HG02678 (cell line): ENCODE measurements around the gene KAT5.
"Not testable (repeated sequence)": the region's sequence is repeated elsewhere in the genome, so short reads cannot be mapped to it uniquely, and the experiment has no call there.

Experiments used
- ATAC-seq: cut with Tn5 transposase; IDR thresholded peaks from one replicate; pipeline ENCODE4 v1.9.1; 2021; ENCODE audit warnings: mild to moderate bottlenecking, moderate library complexity; ENCODE audit not compliant: unreplicated experiment

KAT5 gene

GRCh38 chr11:65711785-65712632, at the start of gene KAT5:
TSS of gene KAT5 (plus strand) at chr11:65712252. CDS start at chr11:65712268, 16 bp downstream.
- peak; percentile 83 for ATAC-seq

GRCh38 chr11:65662799-65663638, 49.0 kb upstream of the KAT5 start, which contains the start of gene RELA:
TSS of gene RELA (minus strand) at chr11:65662916. CDS start at chr11:65662832, 84 bp downstream.
- ATAC-seq, result peak; percentile 81

- ATAC-seq, result peak; percentile 20
These were observed 48.3 kb upstream of the KAT5 start for GRCh38 chr11:65663639-65664200.

GRCh38 chr11:65672180-65672860, 39.7 kb upstream of the KAT5 start:
- no peak for ATAC-seq

GRCh38 chr11:65672982-65673381, 39.1 kb upstream of the KAT5 start:
- ATAC-seq, result no peak

- ATAC-seq, result no peak
These were observed 31.8 kb upstream of the KAT5 start for GRCh38 chr11:65680192-65680743.

GRCh38 chr11:65683480-65683879, 28.6 kb upstream of the KAT5 start:
- not testable (repeated sequence) for ATAC-seq

GRCh38 chr11:65685981-65686380, 26.1 kb upstream of the KAT5 start:
- ATAC-seq, result no peak

- ATAC-seq, result not testable (repeated sequence)
These were observed 20.2 kb upstream of the KAT5 start for GRCh38 chr11:65691847-65692246.

GRCh38 chr11:65692367-65692766, 19.7 kb upstream of the KAT5 start:
- ATAC-seq, result no peak

GRCh38 chr11:65695459-65696241, 16.4 kb upstream of the KAT5 start:
- ATAC-seq, result no peak

GRCh38 chr11:65696802-65697552, 15.1 kb upstream of the KAT5 start:
- no peak for ATAC-seq

GRCh38 chr11:65698205-65698604, 13.8 kb upstream of the KAT5 start:
- ATAC-seq, result no peak

GRCh38 chr11:65699306-65699705, 12.7 kb upstream of the KAT5 start:
- no peak for ATAC-seq

GRCh38 chr11:65700399-65700798, 11.7 kb upstream of the KAT5 start:
- no peak for ATAC-seq

GRCh38 chr11:65701686-65702085, 10.4 kb upstream of the KAT5 start:
- ATAC-seq, result no peak

GRCh38 chr11:65703846-65704245, 8.2 kb upstream of the KAT5 start:
- ATAC-seq, result no peak

GRCh38 chr11:65706303-65706763, 5.7 kb upstream of the KAT5 start:
- not testable (repeated sequence) for ATAC-seq

GRCh38 chr11:65707002-65707401, 5.0 kb upstream of the KAT5 start:
- ATAC-seq, result not testable (repeated sequence)
